Measurements from ENCODE around the gene SYNM. TPM values are rescaled to one million over a fixed set of nuclear protein-coding genes. Genes with fewer than 3 reads are reported as not detected.

The SYNM gene
- total and polyA plus RNA-seq, 2 of the 8 experiments (the other 6 are each of a cell fraction or from before 2014, with no cell fraction given): 0.89 to 2.0 TPM

- H3K4me2 ChIP-seq (ENCODE audit: insufficient read depth in 1 of 2, low read depth in 2 of 2, low read length in 2 of 2): no peak overlapping the region
- ChIA-PET CTCF (ENCODE audit: partially characterized antibody) (interaction anchor here (0.7 to 1.7 kb wide), 3 partner anchors 27 to 31 kb away, joined by 3 to 8 read pairs (median 3); partner anchors contain the start of gene SYNM), POLR2A (ENCODE audit: partially characterized antibody) (no interaction called here)
- TF ChIP-seq JUND (IDR thresholded peaks at IDR 0.05; ENCODE audit: low read length): no peak
- no peak for TF ChIP-seq SP2 (IDR thresholded peaks at IDR 0.05; ENCODE audit: low read length)
- H3K9ac ChIP-seq (replicated peaks in 1 of 4; ENCODE audit: extremely low read depth in 1 of 4, low read depth in 3 of 4, low read length in 3 of 4): no peak overlapping the region
- no peak overlapping the region for H2BK120ac ChIP-seq (replicated peaks; ENCODE audit: low read depth, low read length)
- H3K4ac ChIP-seq (replicated peaks; ENCODE audit: insufficient read length, low read depth, low read length): no peak overlapping the region
- no peak overlapping the region for H3K4me3 ChIP-seq (ENCODE audit: extremely low read depth in 1 of 4, insufficient read depth in 2 of 4, low read depth in 3 of 4, low read length in 4 of 4)
- H3K36me3 ChIP-seq (ENCODE audit: control insufficient read depth in 2 of 4, insufficient read depth in 4 of 4, low read length in 3 of 4): no peaks in the 10 kb centered on the region
- H2AK5ac ChIP-seq (ENCODE audit: low read depth, low read length): no peak overlapping the region
- H2BK5ac ChIP-seq (ENCODE audit: low read depth, low read length): no peak overlapping the region
- no peak overlapping the region for H4K8ac ChIP-seq (ENCODE audit: extremely low read depth, insufficient read depth, low read length)
- no peak overlapping the region for H4K91ac ChIP-seq (replicated peaks; ENCODE audit: insufficient read length, low read length)
- H2BK12ac ChIP-seq (ENCODE audit: low read depth, low read length): no peak overlapping the region
- no peak overlapping the region for H2AFZ ChIP-seq (ENCODE audit: low read length)
- no peak overlapping the region for H3K56ac ChIP-seq (replicated peaks; ENCODE audit: insufficient read length, low read depth, low read length)
- H2BK20ac ChIP-seq (ENCODE audit: low read length): no peak overlapping the region
- no peaks in the 10 kb centered on the region for H4K20me1 ChIP-seq (replicated peaks in 1 of 2; ENCODE audit: control insufficient read depth in 1 of 2, insufficient read depth in 2 of 2, low read length in 2 of 2)
- no peak overlapping the region for H4K5ac ChIP-seq (ENCODE audit: insufficient read length, low read depth, low read length)
- 93% methylated on average over 18 of the region's 18 CpGs; no CpG with 5 or more reads in 1 of the 2 experiments for WGBS, 2 experiments (ENCODE audit: extremely low coverage in 1 of 2, insufficient coverage in 1 of 2, insufficient read length in 1 of 2, insufficient replicate concordance in 2 of 2, low coverage in 1 of 2, low lambda C conversion rate in 2 of 2, missing lambda C conversion rate in 1 of 2)
- no peaks in the 10 kb centered on the region for H3K9me3 ChIP-seq (ENCODE audit: insufficient read depth in 2 of 2, low read depth in 1 of 2, low read length in 1 of 2)
- no peak overlapping the region for H3K18ac ChIP-seq (ENCODE audit: extremely low read depth, low read length)
- H3K4me1 ChIP-seq (replicated peaks in 1 of 4; ENCODE audit: control insufficient read depth in 3 of 4, insufficient read depth in 4 of 4, low read length in 3 of 4): peaks cover 0 to 3% (median 1%) of the 10 kb centered on the region in 4 experiments; a peak in 2 of 7 replicates
- H2BK15ac ChIP-seq (ENCODE audit: low read length): no peak overlapping the region
- H3K23ac ChIP-seq (ENCODE audit: insufficient read length): no peak overlapping the region
- H3K14ac ChIP-seq (ENCODE audit: insufficient read length): no peak overlapping the region
- no peaks in the 10 kb centered on the region for H3K23me2 ChIP-seq (ENCODE audit: low read depth, low read length)
- no peaks in the 10 kb centered on the region for H3K79me2 ChIP-seq (ENCODE audit: control insufficient read depth in 1 of 2, insufficient read depth in 2 of 2, low read length in 2 of 2)
- H3K27me3 ChIP-seq (replicated peaks in 1 of 4; ENCODE audit: control insufficient read depth in 3 of 4, extremely low read depth in 1 of 4, insufficient read depth in 3 of 4, low read length in 3 of 4): no peaks in the 10 kb centered on the region
- no peaks in the 10 kb centered on the region for H3K79me1 ChIP-seq (ENCODE audit: low read depth, low read length)
- H3K27ac ChIP-seq (ENCODE audit: low read depth, low read length): no peak overlapping the region
- no peak for FAIRE-seq
- DNase-seq (ENCODE audit: low read depth in 1 of 2, low spot score in 2 of 2): no peak
These were observed 27.9 kb downstream of the SYNM start for GRCh38 chr15:99132634-99133287.
